Measurements from ENCODE around the gene LY6G6F. TPM values are rescaled to one million over a fixed set of nuclear protein-coding genes. Genes with fewer than 3 reads are reported as not detected.

The LY6G6F gene
- total RNA-seq, 1 donor from 2014 or later: not detected

GRCh38 chr6:31721351-31722020 is 14.8 kb downstream of the LY6G6F start, which contains the start of gene LY6G6C:
LY6G6C (minus strand) TSS chr6:31721746; CDS start chr6:31721679, 67 bp downstream.
- no peak for FAIRE-seq
- DNase-seq (ENCODE audit: low spot score in 2 of 2): no peak

GRCh38 chr6:31722173-31722572 is 15.5 kb downstream of the LY6G6F start:
- no peak for FAIRE-seq
- no peak for DNase-seq (ENCODE audit: low spot score in 2 of 2)

- no peak for FAIRE-seq
- no peak for DNase-seq (ENCODE audit: low spot score in 2 of 2)
Observed at GRCh38 chr6:31723245-31723979, 16.7 kb downstream of the LY6G6F start, which contains the start of gene MPIG6B. MPIG6B (plus strand) TSS chr6:31723373; CDS start chr6:31723384, 11 bp downstream.

- FAIRE-seq: no peak
- no peak for DNase-seq (ENCODE audit: low spot score in 2 of 2)
Observed at GRCh38 chr6:31723980-31724691, 17.5 kb downstream of the LY6G6F start.

GRCh38 chr6:31725502-31726350 is 19.1 kb downstream of the LY6G6F start:
- no peak for FAIRE-seq
- no peak for DNase-seq (ENCODE audit: low spot score in 2 of 2)

- FAIRE-seq (no peak), DNase-seq (ENCODE audit: low spot score in 2 of 2) (no peak)
Observed at GRCh38 chr6:31727034-31727716, 20.5 kb downstream of the LY6G6F start.

GRCh38 chr6:31727717-31728671 is 21.3 kb downstream of the LY6G6F start:
- no peak for DNase-seq (ENCODE audit: low spot score in 2 of 2)
- no peak for FAIRE-seq

- DNase-seq (ENCODE audit: low spot score in 2 of 2) (no peak), FAIRE-seq (no peak)
Observed at GRCh38 chr6:31728767-31729514, 22.3 kb downstream of the LY6G6F start, which contains the start of gene DDAH2. DDAH2 (minus strand) TSS chr6:31729299; CDS start chr6:31729161, 138 bp downstream.

- FAIRE-seq: no peak
- DNase-seq (ENCODE audit: low spot score in 2 of 2): peak; percentile 74 to 86
Observed at GRCh38 chr6:31729515-31729978, 22.9 kb downstream of the LY6G6F start.

- DNase-seq (ENCODE audit: low spot score in 2 of 2): peak; percentile 71 to 87
- no peak for FAIRE-seq
Observed at GRCh38 chr6:31729979-31730630, 23.4 kb downstream of the LY6G6F start.

GRCh38 chr6:31730631-31731086 is 24.0 kb downstream of the LY6G6F start:
- DNase-seq (ENCODE audit: low spot score in 2 of 2) (no peak), FAIRE-seq (no peak)

- no peak for FAIRE-seq
Observed at GRCh38 chr6:31732029-31732428, 25.4 kb downstream of the LY6G6F start.

GRCh38 chr6:31733734-31734133 is 27.1 kb downstream of the LY6G6F start:
- FAIRE-seq (no peak), DNase-seq (ENCODE audit: low spot score in 2 of 2) (no peak)

More at GRCh38 chr6:31732029-31732428, 25.4 kb downstream of the LY6G6F start:
- no peak for DNase-seq (ENCODE audit: low spot score in 2 of 2)

- peak in 1 of 2 donors; percentile 61 for DNase-seq (ENCODE audit: low spot score in 2 of 2)
- no peak for FAIRE-seq
Observed at GRCh38 chr6:31734247-31734820, 27.7 kb downstream of the LY6G6F start.

- FAIRE-seq (no peak), DNase-seq (ENCODE audit: low spot score in 2 of 2) (no peak)
Observed at GRCh38 chr6:31734821-31735406, 28.2 kb downstream of the LY6G6F start.

Data from frontal cortex (tissue), 4 donors.